C4-2B (cell line): Measurements from ENCODE around the gene OCA2.

Experiments used
- CTCF ChIP-seq: fragments of 450-650 bp; conservative IDR thresholded peaks from 2 replicates; pipeline ENCODE4 v1.5.1; 2017; ENCODE audit warnings: mild to moderate bottlenecking
- ZFX ChIP-seq: fragments of 450-650 bp; IDR thresholded peaks from 2 replicates; pipeline ENCODE4 v1.6.1; 2017

- no peak for TF ChIP-seq CTCF
- TF ChIP-seq ZFX, result no peak
These were observed 16.0 kb downstream of the OCA2 start for GRCh38 chr15:28082891-28083684.
